CD4-positive, alpha-beta T cell treated with Interleukin-2 at 100 ng/mL for 4 hours (primary cell): ENCODE results near the gene TC2N.
A peak's percentile ranks its signal among the peaks of the same experiment; 100 is the strongest.
"Not testable (repeated sequence)": the region's sequence is repeated elsewhere in the genome, so short reads cannot be mapped to it uniquely, and the experiment has no call there.

Source experiments
- DNase-seq: peaks from one replicate; pipeline ENCODE4 v3.0.0-alpha.2; 2020; ENCODE audit warnings: low spot score

TC2N gene

GRCh38 chr14:91869556-91869955 is 2.2 kb upstream of the TC2N start:
- no peak for DNase-seq

- DNase-seq: peak; percentile 51
These were observed 633 bp downstream of the TC2N start for GRCh38 chr14:91866511-91867295.

GRCh38 chr14:91866061-91866460 is 1.3 kb downstream of the TC2N start:
- DNase-seq: peak; percentile 46

DNA sequence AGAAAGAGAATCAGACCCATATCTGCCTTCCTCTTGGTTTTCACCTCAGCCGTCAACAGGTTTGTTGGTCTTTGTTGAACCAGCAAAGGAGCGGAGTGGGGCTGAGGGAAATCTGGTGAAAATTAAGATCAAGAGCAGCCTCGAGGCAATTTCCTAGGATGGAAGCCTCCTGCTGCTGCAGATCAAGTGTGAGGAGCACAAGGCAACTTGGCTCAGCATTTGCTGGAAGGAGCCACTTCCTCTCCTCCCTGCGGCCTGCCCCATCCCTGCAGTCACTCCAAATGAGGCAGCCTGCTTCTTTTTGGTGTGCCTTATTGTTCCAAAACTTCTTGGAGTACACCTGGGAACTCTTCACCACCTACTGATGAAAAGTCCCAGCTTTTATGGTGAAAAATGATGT is 4.9 kb downstream of the TC2N start:
- DNase-seq: no peak

GRCh38 chr14:91861091-91861490 is 6.2 kb downstream of the TC2N start:
- DNase-seq: peak; percentile 31

DNA sequence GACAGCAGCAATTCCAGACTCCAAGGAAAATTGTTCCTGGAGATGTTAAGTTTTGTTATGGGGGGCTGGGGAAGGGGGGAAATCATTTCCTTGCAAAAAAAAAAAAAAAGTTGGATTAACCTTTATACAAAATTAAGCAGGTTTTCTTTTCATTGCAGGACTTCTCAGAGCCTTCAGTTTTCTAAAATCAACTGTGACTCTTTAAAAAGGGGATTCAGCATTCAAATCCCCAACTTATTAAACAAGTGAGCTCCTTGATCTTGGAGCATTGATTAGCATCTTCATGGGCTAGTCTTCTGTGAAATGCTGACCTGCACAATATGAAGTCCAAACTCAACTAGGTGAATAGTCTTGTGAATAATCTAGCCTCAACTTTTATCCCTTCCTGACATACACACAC is 7.1 kb downstream of the TC2N start:
- no peak for DNase-seq

DNA sequence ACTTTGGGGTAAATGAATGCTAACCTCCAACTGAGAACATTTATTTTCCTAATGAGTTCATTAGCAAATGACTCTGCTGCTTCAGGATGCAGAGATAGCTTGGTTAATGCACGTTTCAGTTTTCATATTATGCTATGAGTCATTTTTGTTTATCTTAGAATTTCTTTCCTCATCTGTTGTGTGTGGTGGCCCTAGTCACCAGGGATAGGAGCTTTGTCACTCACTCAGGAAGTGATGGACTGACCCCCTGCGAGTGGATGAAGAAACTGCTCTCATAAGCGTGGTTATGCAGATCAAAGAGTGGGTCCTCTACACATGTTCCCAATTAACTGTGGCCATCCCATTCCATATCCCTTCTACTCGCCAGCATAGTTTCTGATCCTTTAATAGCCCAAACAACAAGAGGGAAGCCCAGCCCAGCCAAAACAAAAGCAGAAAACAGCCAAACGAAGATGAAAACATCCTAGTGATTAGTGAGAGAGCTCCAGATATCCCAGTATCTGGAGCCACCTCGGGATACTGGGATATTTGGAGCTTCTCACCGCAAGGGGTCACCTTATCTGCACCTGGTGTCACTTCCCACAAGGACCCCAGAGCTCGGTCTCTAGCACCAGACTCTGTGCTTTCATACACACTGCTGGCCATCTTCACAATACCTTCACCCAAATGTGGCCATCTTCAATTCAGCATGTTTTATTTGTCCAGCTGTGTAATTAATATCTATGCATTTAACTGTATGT is 8.6 kb downstream of the TC2N start:
- peak; percentile 49 for DNase-seq

- DNase-seq: no peak
These were observed 9.7 kb downstream of the TC2N start for GRCh38 chr14:91857614-91858013.

- no peak for DNase-seq
These were observed 12.9 kb downstream of the TC2N start for GRCh38 chr14:91854327-91854934.

- no peak for DNase-seq
These were observed 15.8 kb downstream of the TC2N start for GRCh38 chr14:91851563-91851962.

GRCh38 chr14:91848504-91849001 is 18.8 kb downstream of the TC2N start:
- no peak for DNase-seq

- no peak for DNase-seq
These were observed 19.6 kb downstream of the TC2N start for GRCh38 chr14:91847693-91848092.

GRCh38 chr14:91845652-91846051 is 21.7 kb downstream of the TC2N start:
- no peak for DNase-seq

DNA sequence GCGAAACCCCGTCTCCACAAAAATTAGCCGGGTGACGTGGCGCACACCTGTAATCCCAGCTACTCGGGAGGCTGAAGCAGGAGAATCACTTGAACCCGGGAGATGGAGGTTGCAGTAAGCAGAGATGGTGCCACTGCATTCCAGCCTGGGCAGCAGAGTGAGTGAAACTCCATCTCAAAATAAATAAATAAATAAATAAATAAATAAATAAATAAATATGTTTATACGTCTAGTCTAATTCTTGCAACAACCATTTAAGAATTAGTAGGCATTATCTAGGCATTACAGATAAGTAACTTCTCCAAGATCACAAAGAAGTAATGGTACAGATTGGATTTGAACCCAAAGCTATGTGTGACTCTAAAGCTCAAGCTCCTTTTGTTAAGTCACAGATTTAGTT is 22.3 kb downstream of the TC2N start:
- not testable (repeated sequence) for DNase-seq

- DNase-seq: no peak
These were observed 23.3 kb downstream of the TC2N start for GRCh38 chr14:91844029-91844428.

DNA sequence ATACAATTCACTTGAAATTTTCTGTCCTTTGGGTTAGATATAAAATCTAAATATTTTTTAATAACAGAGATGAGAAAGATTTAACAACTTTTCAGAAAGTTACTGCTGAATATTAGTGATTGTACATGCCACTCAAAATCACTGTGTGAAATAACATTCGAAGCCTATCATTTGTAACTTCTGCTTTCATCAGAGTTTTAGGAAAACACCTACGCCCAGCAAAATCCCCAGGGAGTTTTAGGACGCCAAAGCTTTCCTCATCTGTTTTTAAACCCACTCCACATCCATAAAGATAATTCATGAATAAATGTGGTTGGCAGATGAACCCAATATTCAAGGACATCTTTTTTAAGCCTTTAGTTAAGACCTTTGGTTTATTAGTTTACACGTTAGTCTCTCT is 23.9 kb downstream of the TC2N start:
- no peak for DNase-seq

DNA sequence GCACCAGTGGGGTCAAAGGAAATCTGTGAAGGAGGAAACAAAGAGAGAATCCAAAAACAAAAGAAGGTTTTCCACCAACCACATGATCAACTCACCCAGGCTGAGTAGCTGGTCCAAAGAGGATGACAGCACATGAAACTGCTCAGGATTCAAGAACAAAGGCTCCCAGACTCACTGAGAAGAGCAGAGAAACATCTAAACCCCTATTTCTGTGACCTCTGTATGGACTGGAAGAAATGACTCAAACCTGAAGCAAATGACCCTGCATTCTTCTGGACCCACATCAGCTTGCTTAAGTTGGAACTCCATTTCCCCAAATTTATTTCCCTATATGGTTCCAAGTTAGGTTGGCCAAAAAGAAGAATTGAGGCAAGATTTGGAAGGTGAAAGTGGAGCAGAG is 26.3 kb downstream of the TC2N start:
- DNase-seq: no peak

- no peak for DNase-seq
These were observed 27.6 kb downstream of the TC2N start for GRCh38 chr14:91839749-91840148.

- DNase-seq: no peak
These were observed 30.3 kb downstream of the TC2N start for GRCh38 chr14:91837076-91837475.

- peak; percentile 79 for DNase-seq
These were observed 31.2 kb downstream of the TC2N start for GRCh38 chr14:91835920-91836843.

DNA sequence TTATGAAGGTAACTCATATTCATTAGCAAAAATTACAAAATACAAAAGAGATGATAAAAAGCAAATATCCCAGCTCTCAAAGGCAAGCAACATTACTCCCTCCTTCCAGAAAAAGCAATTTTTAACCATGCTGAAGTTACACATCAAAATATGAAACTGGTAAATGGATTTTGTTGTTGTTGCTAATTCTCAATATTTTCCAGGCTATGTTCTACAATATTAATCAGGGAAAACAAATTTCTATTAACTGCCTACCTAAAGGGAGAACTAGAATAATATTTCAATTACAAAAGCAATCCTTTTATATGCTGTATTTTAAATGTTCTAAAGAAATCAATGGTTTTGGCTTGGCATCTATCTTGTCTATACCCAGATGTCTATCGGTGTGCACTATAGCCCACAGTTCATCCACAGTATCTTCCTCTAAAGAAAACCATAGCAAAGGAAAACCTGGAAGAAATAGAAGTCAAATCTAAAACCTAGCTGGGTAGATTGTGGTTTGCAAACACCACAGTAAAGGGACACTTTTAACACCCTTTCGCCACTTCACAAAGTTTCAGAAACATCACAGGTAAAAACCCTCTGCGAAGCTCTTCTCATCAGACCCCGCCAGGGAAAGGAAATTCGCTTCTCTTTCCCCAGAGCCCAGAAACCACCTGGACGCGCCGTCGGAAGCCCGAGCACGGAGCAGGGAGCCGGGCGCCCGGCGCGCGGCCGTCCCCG is 32.0 kb downstream of the TC2N start:
- peak; percentile 15 for DNase-seq
